ENCODE measurements around the gene YBX3.

The YBX3 gene

GRCh38 chr12:10690906-10691305 lies 32.2 kb downstream of the YBX3 start:
- TF ChIP-seq TOX (CRISPR knock-in tag; IDR thresholded peaks at IDR 0.05; ENCODE audit: borderline replicate concordance) (no peak), CSDC2 (CRISPR knock-in tag; IDR thresholded peaks at IDR 0.05) (no peak), RARB (CRISPR knock-in tag; IDR thresholded peaks at IDR 0.05) (no peak), ZNF565 (CRISPR knock-in tag; conservative IDR thresholded peaks at IDR 0.05; ENCODE audit: low read depth) (no peak), ZFP3 (CRISPR knock-in tag; IDR thresholded peaks at IDR 0.05) (no peak), ZNF70 (CRISPR knock-in tag; IDR thresholded peaks at IDR 0.05) (no peak), PPARA (CRISPR knock-in tag; IDR thresholded peaks at IDR 0.05; ENCODE audit: borderline replicate concordance) (no peak), ZC3H10 (CRISPR knock-in tag; IDR thresholded peaks at IDR 0.05) (no peak)
- TF ChIP-seq, protein P1, sequence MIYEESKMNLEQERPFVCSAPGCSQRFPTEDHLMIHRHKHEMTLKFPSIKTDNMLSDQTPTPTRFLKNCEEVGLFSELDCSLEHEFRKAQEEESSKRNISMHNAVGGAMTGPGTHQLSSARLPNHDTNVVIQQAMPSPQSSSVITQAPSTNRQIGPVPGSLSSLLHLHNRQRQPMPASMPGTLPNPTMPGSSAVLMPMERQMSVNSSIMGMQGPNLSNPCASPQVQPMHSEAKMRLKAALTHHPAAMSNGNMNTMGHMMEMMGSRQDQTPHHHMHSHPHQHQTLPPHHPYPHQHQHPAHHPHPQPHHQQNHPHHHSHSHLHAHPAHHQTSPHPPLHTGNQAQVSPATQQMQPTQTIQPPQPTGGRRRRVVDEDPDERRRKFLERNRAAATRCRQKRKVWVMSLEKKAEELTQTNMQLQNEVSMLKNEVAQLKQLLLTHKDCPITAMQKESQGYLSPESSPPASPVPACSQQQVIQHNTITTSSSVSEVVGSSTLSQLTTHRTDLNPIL (CRISPR knock-in tag; IDR thresholded peaks at IDR 0.05; ENCODE audit: low read depth) = no peak
- TF ChIP-seq, protein P2, sequence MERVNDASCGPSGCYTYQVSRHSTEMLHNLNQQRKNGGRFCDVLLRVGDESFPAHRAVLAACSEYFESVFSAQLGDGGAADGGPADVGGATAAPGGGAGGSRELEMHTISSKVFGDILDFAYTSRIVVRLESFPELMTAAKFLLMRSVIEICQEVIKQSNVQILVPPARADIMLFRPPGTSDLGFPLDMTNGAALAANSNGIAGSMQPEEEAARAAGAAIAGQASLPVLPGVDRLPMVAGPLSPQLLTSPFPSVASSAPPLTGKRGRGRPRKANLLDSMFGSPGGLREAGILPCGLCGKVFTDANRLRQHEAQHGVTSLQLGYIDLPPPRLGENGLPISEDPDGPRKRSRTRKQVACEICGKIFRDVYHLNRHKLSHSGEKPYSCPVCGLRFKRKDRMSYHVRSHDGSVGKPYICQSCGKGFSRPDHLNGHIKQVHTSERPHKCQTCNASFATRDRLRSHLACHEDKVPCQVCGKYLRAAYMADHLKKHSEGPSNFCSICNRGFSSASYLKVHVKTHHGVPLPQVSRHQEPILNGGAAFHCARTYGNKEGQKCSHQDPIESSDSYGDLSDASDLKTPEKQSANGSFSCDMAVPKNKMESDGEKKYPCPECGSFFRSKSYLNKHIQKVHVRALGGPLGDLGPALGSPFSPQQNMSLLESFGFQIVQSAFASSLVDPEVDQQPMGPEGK (CRISPR knock-in tag; IDR thresholded peaks at IDR 0.05; ENCODE audit: borderline replicate concordance) = no peak
- ATAC-seq = no peak

GRCh38 chr12:10689146-10689545 lies 34.0 kb downstream of the YBX3 start:
- TF ChIP-seq ZNF8 (CRISPR knock-in tag; IDR thresholded peaks at IDR 0.05) = no peak
- TF ChIP-seq TSHZ2 (CRISPR knock-in tag; IDR thresholded peaks at IDR 0.05) = no peak
- no peak for TF ChIP-seq SNAI2 (CRISPR knock-in tag; IDR thresholded peaks at IDR 0.05)
- TF ChIP-seq ZNF70 (CRISPR knock-in tag; IDR thresholded peaks at IDR 0.05) = no peak
- no peak for TF ChIP-seq ESRRG (CRISPR knock-in tag; IDR thresholded peaks at IDR 0.05)
- TF ChIP-seq ZFP30 (CRISPR knock-in tag; IDR thresholded peaks at IDR 0.05) = no peak
- no peak for TF ChIP-seq TCF4 (CRISPR knock-in tag; IDR thresholded peaks at IDR 0.05; ENCODE audit: borderline replicate concordance)
- no peak for TF ChIP-seq CSRNP3 (CRISPR knock-in tag; IDR thresholded peaks at IDR 0.05)
- no peak for TF ChIP-seq PPARA (CRISPR knock-in tag; IDR thresholded peaks at IDR 0.05; ENCODE audit: borderline replicate concordance)
- TF ChIP-seq ZNF565 (CRISPR knock-in tag; conservative IDR thresholded peaks at IDR 0.05; ENCODE audit: low read depth) = no peak
- no peak for TF ChIP-seq ISL1 (CRISPR knock-in tag; IDR thresholded peaks at IDR 0.05)
- TF ChIP-seq, protein P3, sequence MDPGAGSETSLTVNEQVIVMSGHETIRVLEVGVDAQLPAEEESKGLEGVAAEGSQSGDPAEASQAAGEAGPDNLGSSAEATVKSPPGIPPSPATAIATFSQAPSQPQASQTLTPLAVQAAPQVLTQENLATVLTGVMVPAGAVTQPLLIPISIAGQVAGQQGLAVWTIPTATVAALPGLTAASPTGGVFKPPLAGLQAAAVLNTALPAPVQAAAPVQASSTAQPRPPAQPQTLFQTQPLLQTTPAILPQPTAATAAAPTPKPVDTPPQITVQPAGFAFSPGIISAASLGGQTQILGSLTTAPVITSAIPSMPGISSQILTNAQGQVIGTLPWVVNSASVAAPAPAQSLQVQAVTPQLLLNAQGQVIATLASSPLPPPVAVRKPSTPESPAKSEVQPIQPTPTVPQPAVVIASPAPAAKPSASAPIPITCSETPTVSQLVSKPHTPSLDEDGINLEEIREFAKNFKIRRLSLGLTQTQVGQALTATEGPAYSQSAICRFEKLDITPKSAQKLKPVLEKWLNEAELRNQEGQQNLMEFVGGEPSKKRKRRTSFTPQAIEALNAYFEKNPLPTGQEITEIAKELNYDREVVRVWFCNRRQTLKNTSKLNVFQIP (CRISPR knock-in tag; IDR thresholded peaks at IDR 0.05; ENCODE audit: borderline replicate concordance, low read depth) = no peak
- TF ChIP-seq RARB (CRISPR knock-in tag; IDR thresholded peaks at IDR 0.05) = no peak
- no peak for TF ChIP-seq ZFP3 (CRISPR knock-in tag; IDR thresholded peaks at IDR 0.05)
- no peak for TF ChIP-seq OSR1 (CRISPR knock-in tag; IDR thresholded peaks at IDR 0.05)
- no peak for TF ChIP-seq BACH2 (CRISPR knock-in tag; IDR thresholded peaks at IDR 0.05; ENCODE audit: borderline replicate concordance)
- TF ChIP-seq, protein P2 (CRISPR knock-in tag; IDR thresholded peaks at IDR 0.05; ENCODE audit: borderline replicate concordance) = no peak
- no peak for ATAC-seq
